ENCODE data around the gene PRPF18. TPM values are rescaled to one million over a fixed set of nuclear protein-coding genes. Genes with fewer than 3 reads are reported as not detected.
"Not testable (repeated sequence)": the region's sequence is repeated elsewhere in the genome, so short reads cannot be mapped to it uniquely, and the experiment has no call there.

The PRPF18 gene
- total RNA-seq: 12.3 TPM

GRCh38 chr10:13586676-13587355 is at the start of gene PRPF18:
Gene PRPF18, plus strand, starts transcription at chr10:13586965. Its CDS starts 122 bp downstream, at chr10:13587087.
- ATAC-seq: peak; percentile 100

- not testable (repeated sequence) for ATAC-seq
Observed at GRCh38 chr10:13537985-13538384, 48.8 kb upstream of the PRPF18 start.

GRCh38 chr10:13542533-13542932 is 44.2 kb upstream of the PRPF18 start:
- no peak for ATAC-seq

GRCh38 chr10:13550802-13551201 is 36.0 kb upstream of the PRPF18 start:
- no peak for ATAC-seq

GRCh38 chr10:13555884-13556510 is 30.8 kb upstream of the PRPF18 start:
- ATAC-seq: no peak

- ATAC-seq: no peak
Observed at GRCh38 chr10:13559124-13559700, 27.6 kb upstream of the PRPF18 start.

GRCh38 chr10:13560597-13560996 is 26.2 kb upstream of the PRPF18 start:
- ATAC-seq: no peak

GRCh38 chr10:13563481-13564445 is 23.0 kb upstream of the PRPF18 start:
- no peak for ATAC-seq

GRCh38 chr10:13564576-13564975 is 22.2 kb upstream of the PRPF18 start:
- ATAC-seq: no peak

- peak; percentile 46 for ATAC-seq
Observed at GRCh38 chr10:13567030-13567429, 19.7 kb upstream of the PRPF18 start.

GRCh38 chr10:13571541-13571940 is 15.2 kb upstream of the PRPF18 start:
- no peak for ATAC-seq

GRCh38 chr10:13573960-13574359 is 12.8 kb upstream of the PRPF18 start:
- no peak for ATAC-seq

GRCh38 chr10:13585195-13585751 is 1.5 kb upstream of the PRPF18 start:
- no peak for ATAC-seq

- no peak for ATAC-seq
Observed at GRCh38 chr10:13585943-13586342, 822 bp upstream of the PRPF18 start.

- peak; percentile 36 for ATAC-seq
Observed at GRCh38 chr10:13587391-13587790, 626 bp downstream of the PRPF18 start.

- no peak for ATAC-seq
Observed at GRCh38 chr10:13589316-13589715, 2.6 kb downstream of the PRPF18 start.

GRCh38 chr10:13590886-13591285 is 4.1 kb downstream of the PRPF18 start:
- ATAC-seq: no peak

- no peak for ATAC-seq
Observed at GRCh38 chr10:13592306-13592705, 5.5 kb downstream of the PRPF18 start.

GRCh38 chr10:13593535-13593934 is 6.8 kb downstream of the PRPF18 start:
- no peak for ATAC-seq

GRCh38 chr10:13594641-13595040 is 7.9 kb downstream of the PRPF18 start:
- ATAC-seq: no peak

GRCh38 chr10:13597909-13598308 is 11.1 kb downstream of the PRPF18 start:
- ATAC-seq: no peak

- no peak for ATAC-seq
Observed at GRCh38 chr10:13604357-13605040, 17.7 kb downstream of the PRPF18 start.
